Endometrial microvascular endothelial cells (primary cell): ENCODE measurements around the gene ZNF354C. TPM values are rescaled to one million over a fixed set of nuclear protein-coding genes. Genes with fewer than 3 reads are reported as not detected.

Source experiments
- in situ Hi-C: cut with HindIII; loops from 2 replicates; pipeline ENCODE4 v1.10.0; 2017; ENCODE audit warnings: low sequenced_read_pairs, low pct_unique_long_range_greater_than_20kb; ENCODE audit errors: inconsistent ontology term
- total RNA-seq: library from RNA; depleted of rRNA; stranded (reverse); fragments of >200 nt; gene quantifications from one replicate; pipeline ENCODE4 v1.2.3, GENCODE V29; 2015; ENCODE audit errors: inconsistent ontology term

Gene ZNF354C
- total RNA-seq, 1 donor from 2014 or later: 2.5 TPM

- in situ Hi-C loops: no loop called here
These were observed 52.4 kb downstream of the ZNF354C start for GRCh38 chr5:179112469-179113142.

GRCh38 chr5:179113143-179113530 is 53.0 kb downstream of the ZNF354C start:
- in situ Hi-C loops: no loop called here

- in situ Hi-C loops: no loop called here
These were observed 53.9 kb downstream of the ZNF354C start for GRCh38 chr5:179113945-179114641.

- in situ Hi-C loops: no loop called here
These were observed 54.6 kb downstream of the ZNF354C start for GRCh38 chr5:179114756-179115155.

- in situ Hi-C loops: no loop called here
These were observed 55.1 kb downstream of the ZNF354C start for GRCh38 chr5:179115307-179115706.

- in situ Hi-C loops: no loop called here
These were observed 55.8 kb downstream of the ZNF354C start for GRCh38 chr5:179115845-179116524.

GRCh38 chr5:179118338-179118737 is 58.2 kb downstream of the ZNF354C start:
- in situ Hi-C loops: no loop called here

- in situ Hi-C loops: no loop called here
These were observed 58.7 kb downstream of the ZNF354C start for GRCh38 chr5:179118756-179119414.

- in situ Hi-C loops: no loop called here
These were observed 59.4 kb downstream of the ZNF354C start for GRCh38 chr5:179119415-179120170.

- in situ Hi-C loops: no loop called here
These were observed 60.3 kb downstream of the ZNF354C start for GRCh38 chr5:179120421-179120861.

GRCh38 chr5:179120951-179121666 is 60.9 kb downstream of the ZNF354C start:
- in situ Hi-C loops: no loop called here

GRCh38 chr5:179121667-179122111 is 61.5 kb downstream of the ZNF354C start:
- in situ Hi-C loops: no loop called here

- in situ Hi-C loops: no loop called here
These were observed 62.4 kb downstream of the ZNF354C start for GRCh38 chr5:179122411-179123108.

- in situ Hi-C loops: no loop called here
These were observed 62.9 kb downstream of the ZNF354C start for GRCh38 chr5:179123109-179123426.

GRCh38 chr5:179123491-179124272 is 63.5 kb downstream of the ZNF354C start:
- in situ Hi-C loops: no loop called here

- in situ Hi-C loops: no loop called here
These were observed 64.2 kb downstream of the ZNF354C start for GRCh38 chr5:179124273-179124852.
